A549 treated with AZD2906 at 1 μM for 4 hours (cell line): ENCODE measurements around the gene TRIM49D2. TPM values are rescaled to one million over a fixed set of nuclear protein-coding genes. Genes with fewer than 3 reads are reported as not detected.

Source experiments
- total RNA-seq: library from RNA; stranded (reverse); fragments of 200-300 nt; extraction: Qiagen RNA extraction; gene quantifications from 5 replicates; pipeline ENCODE4 v1.2.3, GENCODE V29; 2022

The TRIM49D2 gene, protein sequence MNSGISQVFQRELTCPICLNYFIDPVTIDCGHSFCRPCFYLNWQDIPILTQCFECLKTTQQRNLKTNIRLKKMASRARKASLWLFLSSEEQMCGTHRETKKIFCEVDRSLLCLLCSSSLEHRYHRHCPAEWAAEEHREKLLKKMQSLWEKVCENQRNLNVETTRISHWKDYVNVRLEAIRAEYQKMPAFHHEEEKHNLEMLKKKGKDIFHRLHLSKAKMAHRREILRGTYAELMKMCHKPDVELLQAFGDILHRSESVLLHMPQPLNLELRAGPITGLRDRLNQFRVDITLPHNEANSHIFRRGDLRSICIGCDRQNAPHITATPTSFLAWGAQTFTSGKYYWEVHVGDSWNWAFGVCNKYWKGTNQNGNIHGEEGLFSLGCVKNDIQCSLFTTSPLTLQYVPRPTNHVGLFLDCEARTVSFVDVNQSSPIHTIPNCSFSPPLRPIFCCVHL
- 0.14 to 0.44 TPM (median 0.32 TPM) in 4 of 5 replicates, not detected in the other for total RNA-seq

DNA sequence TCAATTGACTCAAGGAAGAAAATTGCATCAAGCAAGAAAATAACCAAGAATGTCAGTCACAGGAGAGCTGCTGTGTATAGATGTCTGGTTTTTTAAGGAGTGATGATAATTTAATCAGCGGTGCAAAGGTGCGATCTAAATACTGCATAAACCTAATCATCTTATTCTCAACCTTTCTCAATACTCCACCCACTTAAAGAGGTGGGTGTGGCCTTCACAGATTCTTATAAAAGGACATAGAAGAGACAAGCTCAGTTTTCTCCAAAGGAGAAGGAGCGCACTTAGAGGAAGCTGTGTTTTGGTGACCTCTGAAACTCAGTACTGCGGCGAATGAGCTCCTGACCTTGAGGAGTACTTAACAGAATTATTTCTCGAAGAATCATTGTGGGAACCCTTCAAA, at the start of gene TRIM49D2:
TRIM49D2 (plus strand) TSS at position 301 of the 400 bp plus-strand sequence. CDS start 2,698 bp downstream, outside the sequence.

DNA sequence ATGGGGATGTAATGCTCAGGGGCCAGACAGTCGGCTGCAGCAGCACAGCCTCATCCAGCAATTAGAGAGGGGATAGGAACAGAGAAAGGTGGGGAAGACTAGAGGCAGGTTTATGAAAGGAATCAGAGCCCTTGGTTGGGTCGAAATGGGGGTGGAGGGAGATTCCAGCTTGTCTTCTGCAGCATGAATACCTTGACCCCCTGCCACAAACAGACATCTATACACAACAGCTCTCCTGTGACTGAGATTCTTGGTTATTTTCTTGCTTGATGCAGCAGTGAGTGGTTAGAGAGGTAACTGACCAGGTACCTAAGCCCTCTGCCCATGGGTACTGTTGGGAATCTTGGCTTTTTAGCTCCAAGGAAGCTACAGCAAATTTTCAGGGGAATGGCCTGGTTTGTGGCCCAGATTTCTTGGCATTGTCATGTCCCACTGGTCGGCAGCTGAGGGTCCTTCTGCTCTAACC, 1.6 kb upstream of the TRIM49D2 start, which contains the start of gene TRIM49D1:
TRIM49D1 (minus strand) TSS at position 51 of the 466 bp plus-strand sequence. CDS start 4,535 bp downstream, outside the sequence.

DNA sequence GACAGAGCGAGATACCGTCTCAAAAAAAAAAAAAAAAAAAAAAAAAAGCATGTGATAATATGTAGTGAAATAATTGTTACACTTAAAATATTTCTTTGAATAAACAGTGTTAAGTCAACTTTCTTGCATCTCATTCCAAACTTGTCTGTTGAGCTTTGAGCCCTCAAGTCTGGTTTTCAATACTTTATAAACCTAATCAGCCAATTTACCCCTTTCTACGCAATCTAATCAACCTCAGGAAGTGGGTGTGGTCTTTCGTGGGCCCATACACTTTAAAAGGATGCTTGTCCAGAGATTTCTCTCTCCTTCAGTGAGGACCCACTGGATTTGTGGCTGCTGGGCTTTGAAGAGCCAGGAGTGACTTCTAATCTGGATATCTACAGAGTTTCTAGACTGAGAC, 41.9 kb downstream of the TRIM49D2 start, which contains the start of gene TRIM64:
TRIM64 (plus strand) TSS at position 301 of the 400 bp plus-strand sequence. CDS start 2,467 bp downstream, outside the sequence.

Other genes starting within 250 kb of the TRIM49D2 start
- gene TRIM77, start 213.8 kb upstream of the TRIM49D2 start, total RNA-seq = not detected in 5 replicates
- gene TRIM49, start 115.5 kb upstream of the TRIM49D2 start, total RNA-seq = 0.03 to 0.15 TPM (median 0.08 TPM) in 4 of 5 replicates, not detected in the other
- 0.02 to 0.03 TPM in 2 of 5 replicates, not detected in the others for gene TRIM64B, start 45.6 kb upstream of the TRIM49D2 start, total RNA-seq
- gene TRIM49D1, start 1.8 kb upstream of the TRIM49D2 start, total RNA-seq = 0.06 to 0.60 TPM (median 0.37 TPM) in 5 replicates
- gene TRIM64, start 42.0 kb downstream of the TRIM49D2 start, total RNA-seq = not detected in 5 replicates
- 0.06 to 0.07 TPM in 2 of 5 replicates, not detected in the others for gene TRIM49C, start 107.0 kb downstream of the TRIM49D2 start, total RNA-seq
- not detected in 5 replicates for gene UBTFL1, start 161.9 kb downstream of the TRIM49D2 start, total RNA-seq
- gene NAALAD2, start 210.6 kb downstream of the TRIM49D2 start, total RNA-seq = 0.02 TPM in 1 of 5 replicates, not detected in the others